GM23338 (cell line): ENCODE measurements around the gene IKBKE. TPM values are rescaled to one million over a fixed set of nuclear protein-coding genes. Genes with fewer than 3 reads are reported as not detected.

Source experiments
- ATAC-seq: fragments of 200-7000 bp; cut with Tn5 transposase; 3 replicates; pipeline ENCODE4 v1.9.1; 2020
- DNase-seq: peaks from one replicate; pipeline ENCODE4 v3.0.0-alpha.2; 2015; ENCODE audit warnings: low spot score
- H2AFZ ChIP-seq: fragments of 200-600 bp; sonication (generic); 2 replicates; pipeline ENCODE4 v1.8.0; 2016; ENCODE audit warnings: antibody characterized with exemption, mild to moderate bottlenecking, moderate library complexity
- H3F3A ChIP-seq: fragments of 200-600 bp; sonication (generic); replicated peaks from 2 replicates; pipeline ENCODE4 v1.8.0; 2017; ENCODE audit warnings: antibody characterized with exemption, mixed run types, low read depth
- H3K27ac ChIP-seq: fragments of 200-600 bp; sonication (generic); 2 replicates; pipeline ENCODE4 v1.6.1; 2016; ENCODE audit warnings: low read depth
- H3K27me3 ChIP-seq: fragments of 200-600 bp; sonication (generic); 2 replicates; pipeline ENCODE4 v1.8.0; 2016; ENCODE audit warnings: mild to moderate bottlenecking, mixed run types, moderate library complexity; ENCODE audit not compliant: insufficient read depth
- H3K36me3 ChIP-seq: fragments of 200-600 bp; sonication (generic); 2 replicates; pipeline ENCODE4 v1.8.0; 2016; ENCODE audit warnings: mild to moderate bottlenecking; ENCODE audit not compliant: insufficient read depth
- H3K4me1 ChIP-seq: fragments of 200-600 bp; sonication (generic); 2 replicates; pipeline ENCODE4 v1.8.0; 2016; ENCODE audit warnings: mild to moderate bottlenecking, moderate library complexity; ENCODE audit not compliant: insufficient read depth
- H3K4me2 ChIP-seq: fragments of 200-600 bp; sonication (generic); 2 replicates; pipeline ENCODE4 v1.7.1; 2017; ENCODE audit warnings: mixed run types
- H3K4me3 ChIP-seq: fragments of 200-600 bp; sonication (generic); 2 replicates; pipeline ENCODE4 v1.6.1; 2016; ENCODE audit warnings: mixed run types
- H3K79me2 ChIP-seq: fragments of 200-600 bp; sonication (generic); replicated peaks from 2 replicates; pipeline ENCODE4 v1.8.0; 2017; ENCODE audit warnings: mild to moderate bottlenecking; ENCODE audit not compliant: insufficient read depth
- H3K9me2 ChIP-seq: fragments of 200-600 bp; sonication (generic); 2 replicates; pipeline ENCODE4 v1.8.0; 2017; ENCODE audit not compliant: insufficient read depth
- H4K20me1 ChIP-seq: fragments of 200-600 bp; sonication (generic); replicated peaks from 2 replicates; pipeline ENCODE4 v1.8.0; 2017; ENCODE audit warnings: mild to moderate bottlenecking; ENCODE audit not compliant: insufficient read depth
- H3K27ac Mint-ChIP-seq: 2 replicates; pipeline ENCODE4 v1.8.0; 2020; ENCODE audit warnings: inconsistent platforms, mild to moderate bottlenecking, moderate library complexity, mixed read lengths
- H3K27me3 Mint-ChIP-seq: 3 replicates; pipeline ENCODE4 v1.8.0; 2022; ENCODE audit warnings: low read depth, mild to moderate bottlenecking, moderate library complexity, mixed read lengths, inconsistent platforms; ENCODE audit not compliant: insufficient read depth, poor library complexity
- H3K36me3 Mint-ChIP-seq: 3 replicates; pipeline ENCODE4 v1.8.0; 2021; ENCODE audit warnings: low read depth, mild to moderate bottlenecking, inconsistent platforms, moderate library complexity, mixed read lengths
- H3K4me1 Mint-ChIP-seq: 3 replicates; pipeline ENCODE4 v1.8.0; 2020; ENCODE audit warnings: mild to moderate bottlenecking, inconsistent platforms, mixed read lengths
- H3K4me3 Mint-ChIP-seq: 3 replicates; pipeline ENCODE4 v1.8.0; 2021; ENCODE audit warnings: moderate library complexity, mild to moderate bottlenecking, inconsistent platforms, mixed read lengths
- H3K9me3 Mint-ChIP-seq: 3 replicates; pipeline ENCODE4 v1.8.0; 2020; ENCODE audit warnings: moderate library complexity, mild to moderate bottlenecking, inconsistent platforms, mixed read lengths
- CREB1 ChIP-seq: fragments of 250-450 bp; sonication (Bioruptor Pico); IDR thresholded peaks from 2 replicates; pipeline ENCODE4 v1.5.0; 2020; ENCODE audit warnings: low read depth, mild to moderate bottlenecking, moderate library complexity
- CTCF ChIP-seq, 2 experiments: fragments of 200-600 bp in 1 of 2; sonication (generic) in 1 of 2; conservative IDR thresholded peaks; 2 replicates each; pipeline versions ENCODE4 v1.5.1 to v1.6.1; 2016 to 2017; ENCODE audit warnings: antibody characterized with exemption in 2 of 2, low read depth in 2 of 2, mild to moderate bottlenecking in 2 of 2, moderate library complexity in 1 of 2
- EZH2 ChIP-seq: fragments of 200-600 bp; sonication (generic); IDR thresholded peaks from one replicate; pipeline ENCODE4 v1.8.0; 2017; ENCODE audit warnings: antibody characterized with exemption, mild to moderate bottlenecking, low read depth; ENCODE audit not compliant: unreplicated experiment
- EZH2phosphoT487 ChIP-seq: fragments of 200-600 bp; sonication (generic); IDR thresholded peaks from one replicate; pipeline ENCODE4 v1.8.1; 2018; ENCODE audit warnings: antibody characterized with exemption; ENCODE audit not compliant: unreplicated experiment
- JUNB ChIP-seq: IDR thresholded peaks from one replicate; pipeline ENCODE4 v1.6.1; 2016; ENCODE audit warnings: antibody characterized with exemption; ENCODE audit not compliant: unreplicated experiment
- NANOG ChIP-seq: IDR thresholded peaks from 2 replicates; pipeline ENCODE4 v1.6.1; 2016; ENCODE audit warnings: antibody characterized with exemption, borderline replicate concordance
- POLR2AphosphoS5 ChIP-seq: IDR thresholded peaks from 2 replicates; pipeline ENCODE4 v1.6.1; 2016; ENCODE audit warnings: antibody characterized with exemption, low read depth
- STAT1 ChIP-seq: IDR thresholded peaks from one replicate; pipeline ENCODE4 v1.6.1; 2016; ENCODE audit warnings: antibody characterized with exemption; ENCODE audit not compliant: unreplicated experiment
- ZNF114 ChIP-seq: fragments of 250-450 bp; sonication (Bioruptor Pico); IDR thresholded peaks from 2 replicates; pipeline ENCODE4 v1.5.0; 2020; ENCODE audit warnings: mild to moderate bottlenecking, moderate library complexity
- ZNF331 ChIP-seq: fragments of 250-450 bp; sonication (Bioruptor Pico); IDR thresholded peaks from 2 replicates; pipeline ENCODE4 v1.5.0; 2020; ENCODE audit warnings: low read depth, mild to moderate bottlenecking, moderate library complexity
- polyA plus RNA-seq: library from polyadenylated mRNA; unstranded; fragments of >200 nt; fragmentation: Nextera tagmentation; extraction: Ambion mirVana; gene quantifications from 2 replicates; pipeline ENCODE4 v1.2.1, GENCODE V29; 2016
- total RNA-seq: library from RNA; depleted of rRNA; stranded (reverse); fragments of >200 nt; shearing (Covaris generic); gene quantifications from 2 replicates; pipeline ENCODE4 v1.2.3, GENCODE V29; 2014
- TF ChIP-seq, protein P1 (sequence below): IDR thresholded peaks from 2 replicates; pipeline ENCODE4 v1.6.1; 2016; ENCODE audit warnings: antibody characterized with exemption
- TF ChIP-seq, protein P2 (sequence below): IDR thresholded peaks from one replicate; pipeline ENCODE4 v1.6.1; 2018; ENCODE audit warnings: antibody characterized with exemption; ENCODE audit not compliant: unreplicated experiment

IKBKE gene
- total and polyA plus RNA-seq, 2 experiments from 2014 or later: 4.8 to 11.1 TPM

DNA sequence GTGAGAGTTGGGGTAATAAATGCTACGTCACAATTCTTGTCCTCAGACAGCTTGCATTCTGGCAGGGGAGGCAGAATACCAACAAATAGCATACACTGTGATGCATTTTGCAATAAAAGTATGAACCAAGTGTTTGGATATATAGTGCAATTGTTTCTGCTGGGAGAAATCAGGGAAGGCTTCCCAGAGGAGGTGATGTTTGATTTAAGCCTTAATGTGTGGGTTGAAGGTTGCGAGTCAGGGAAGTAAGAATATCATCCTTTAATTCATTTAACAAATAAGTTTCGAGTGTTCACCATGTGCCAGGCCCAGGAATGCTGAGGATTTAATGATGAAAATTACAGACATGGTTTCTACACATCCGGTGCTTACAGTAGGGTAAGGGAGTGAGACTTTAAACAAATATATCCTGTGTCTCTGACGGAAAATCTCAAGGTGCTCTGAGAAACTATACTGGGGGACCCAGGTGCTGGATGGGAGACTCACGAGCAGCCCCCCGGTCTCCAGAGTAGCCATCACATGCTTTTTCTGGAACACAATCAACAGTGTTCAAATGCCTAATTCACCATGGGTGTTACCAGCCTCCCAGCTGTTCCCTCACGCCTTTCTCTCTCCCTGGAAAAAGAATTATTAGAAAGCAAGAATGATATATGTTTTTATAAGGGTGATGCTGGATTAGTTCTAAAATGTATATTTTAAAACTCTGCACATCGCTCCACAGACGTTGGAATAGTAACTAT, 68.8 kb downstream of the IKBKE start (continued):
- TF ChIP-seq ZNF331 (CRISPR knock-in tag) (no peak), STAT1 (no peak), EZH2 (no peak), NANOG (no peak), CREB1 (CRISPR knock-in tag) (no peak), JUNB (no peak)
- TF ChIP-seq, protein P1, sequence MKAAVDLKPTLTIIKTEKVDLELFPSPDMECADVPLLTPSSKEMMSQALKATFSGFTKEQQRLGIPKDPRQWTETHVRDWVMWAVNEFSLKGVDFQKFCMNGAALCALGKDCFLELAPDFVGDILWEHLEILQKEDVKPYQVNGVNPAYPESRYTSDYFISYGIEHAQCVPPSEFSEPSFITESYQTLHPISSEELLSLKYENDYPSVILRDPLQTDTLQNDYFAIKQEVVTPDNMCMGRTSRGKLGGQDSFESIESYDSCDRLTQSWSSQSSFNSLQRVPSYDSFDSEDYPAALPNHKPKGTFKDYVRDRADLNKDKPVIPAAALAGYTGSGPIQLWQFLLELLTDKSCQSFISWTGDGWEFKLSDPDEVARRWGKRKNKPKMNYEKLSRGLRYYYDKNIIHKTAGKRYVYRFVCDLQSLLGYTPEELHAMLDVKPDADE: no peak

DNA sequence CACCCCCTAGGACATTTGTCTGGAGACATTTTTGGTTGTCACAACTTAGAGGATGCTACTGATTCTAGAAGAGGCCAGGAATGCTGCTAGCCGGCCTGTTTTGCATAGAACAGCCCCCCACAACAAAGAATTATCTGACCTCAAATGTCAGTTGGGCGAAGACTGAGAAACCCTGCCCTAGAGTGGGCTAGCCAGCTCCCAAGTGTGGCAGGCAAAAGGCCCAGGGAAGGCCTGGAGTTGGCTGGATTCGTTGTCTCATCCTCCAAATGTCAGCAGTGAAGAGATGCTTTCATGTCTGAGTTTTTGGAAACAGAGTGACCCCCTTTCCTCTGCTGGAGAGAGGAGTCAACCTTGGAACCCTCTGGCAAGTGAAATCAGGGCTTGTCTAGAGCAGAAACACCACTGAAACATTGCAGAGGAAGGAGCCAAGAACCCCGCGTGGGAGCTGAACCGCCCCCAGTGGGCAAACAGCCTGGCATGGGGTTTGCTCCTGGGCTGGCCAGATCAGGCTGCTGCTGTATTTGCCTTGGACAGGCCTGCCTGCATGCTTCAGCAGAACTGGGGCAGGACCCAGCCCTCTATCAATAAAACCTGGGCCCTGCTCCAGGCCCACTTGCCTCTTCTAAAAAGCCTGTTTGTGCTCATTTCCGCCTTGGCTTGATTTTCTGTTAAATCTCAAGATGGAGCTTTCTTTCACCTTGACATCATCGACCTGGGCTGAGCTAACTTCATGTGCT, 69.9 kb downstream of the IKBKE start:
- no peak overlapping the region for H3K4me3 ChIP-seq
- Mint-ChIP-seq H3K27me3 (peaks cover 6% of the 10 kb centered on the region), H3K27ac (no peak overlapping the region), H3K4me3 (no peak overlapping the region), H3K4me1 (peaks cover 14% of the 10 kb centered on the region), H3K9me3 (no peaks in the 10 kb centered on the region), H3K36me3 (no peaks in the 10 kb centered on the region)
- no peak overlapping the region for H2AFZ ChIP-seq
- DNase-seq (no peak), ATAC-seq (no peak)
- H3K79me2 ChIP-seq: no peaks in the 10 kb centered on the region
- H3K4me1 ChIP-seq: peaks cover 3% of the 10 kb centered on the region; the same call in 1 of the 2 replicates
- no peak overlapping the region for H3K4me2 ChIP-seq
- no peaks in the 10 kb centered on the region for H3K9me2 ChIP-seq
- no peaks in the 10 kb centered on the region for H3F3A ChIP-seq
- H3K27me3 ChIP-seq: no peaks in the 10 kb centered on the region
- H4K20me1 ChIP-seq: no peaks in the 10 kb centered on the region
- H3K27ac ChIP-seq: no peak overlapping the region
- H3K36me3 ChIP-seq: no peaks in the 10 kb centered on the region
- TF ChIP-seq NANOG: no peak
- TF ChIP-seq POLR2AphosphoS5: no peak
- no peak for TF ChIP-seq EZH2
- TF ChIP-seq CREB1 (CRISPR knock-in tag): no peak
- TF ChIP-seq JUNB: no peak
- no peak for TF ChIP-seq ZNF114 (CRISPR knock-in tag)
- no peak for TF ChIP-seq STAT1
- no peak for TF ChIP-seq CTCF (conservative IDR thresholded peaks at IDR 0.05; ENCODE audit: low read depth in 2 of 2)
- no peak for TF ChIP-seq EZH2phosphoT487
- TF ChIP-seq ZNF331 (CRISPR knock-in tag): no peak
- TF ChIP-seq, protein P1: no peak
- TF ChIP-seq, protein P2, sequence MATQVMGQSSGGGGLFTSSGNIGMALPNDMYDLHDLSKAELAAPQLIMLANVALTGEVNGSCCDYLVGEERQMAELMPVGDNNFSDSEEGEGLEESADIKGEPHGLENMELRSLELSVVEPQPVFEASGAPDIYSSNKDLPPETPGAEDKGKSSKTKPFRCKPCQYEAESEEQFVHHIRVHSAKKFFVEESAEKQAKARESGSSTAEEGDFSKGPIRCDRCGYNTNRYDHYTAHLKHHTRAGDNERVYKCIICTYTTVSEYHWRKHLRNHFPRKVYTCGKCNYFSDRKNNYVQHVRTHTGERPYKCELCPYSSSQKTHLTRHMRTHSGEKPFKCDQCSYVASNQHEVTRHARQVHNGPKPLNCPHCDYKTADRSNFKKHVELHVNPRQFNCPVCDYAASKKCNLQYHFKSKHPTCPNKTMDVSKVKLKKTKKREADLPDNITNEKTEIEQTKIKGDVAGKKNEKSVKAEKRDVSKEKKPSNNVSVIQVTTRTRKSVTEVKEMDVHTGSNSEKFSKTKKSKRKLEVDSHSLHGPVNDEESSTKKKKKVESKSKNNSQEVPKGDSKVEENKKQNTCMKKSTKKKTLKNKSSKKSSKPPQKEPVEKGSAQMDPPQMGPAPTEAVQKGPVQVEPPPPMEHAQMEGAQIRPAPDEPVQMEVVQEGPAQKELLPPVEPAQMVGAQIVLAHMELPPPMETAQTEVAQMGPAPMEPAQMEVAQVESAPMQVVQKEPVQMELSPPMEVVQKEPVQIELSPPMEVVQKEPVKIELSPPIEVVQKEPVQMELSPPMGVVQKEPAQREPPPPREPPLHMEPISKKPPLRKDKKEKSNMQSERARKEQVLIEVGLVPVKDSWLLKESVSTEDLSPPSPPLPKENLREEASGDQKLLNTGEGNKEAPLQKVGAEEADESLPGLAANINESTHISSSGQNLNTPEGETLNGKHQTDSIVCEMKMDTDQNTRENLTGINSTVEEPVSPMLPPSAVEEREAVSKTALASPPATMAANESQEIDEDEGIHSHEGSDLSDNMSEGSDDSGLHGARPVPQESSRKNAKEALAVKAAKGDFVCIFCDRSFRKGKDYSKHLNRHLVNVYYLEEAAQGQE: no peak
